Duodenal mucosa (tissue), 2 donors: ENCODE measurements around the gene KDM6A.

ENCODE experiments used
- H3K27ac ChIP-seq: one replicate; pipeline ENCODE4 v1.7.0; 2013; ENCODE audit warnings: low read depth, low read length
- H3K27me3 ChIP-seq, 2 donors: one replicate each; pipeline ENCODE4 v1.7.0; 2013; ENCODE audit warnings: low read length in 2 of 2, control low read depth in 1 of 2; ENCODE audit not compliant: insufficient read depth in 2 of 2, control insufficient read depth in 1 of 2
- H3K36me3 ChIP-seq, 2 donors: one replicate each; pipeline ENCODE4 v1.7.0; 2013; ENCODE audit warnings: low read length in 2 of 2, control low read depth in 1 of 2; ENCODE audit not compliant: insufficient read depth in 2 of 2, control insufficient read depth in 1 of 2
- H3K4me1 ChIP-seq, 2 donors: one replicate each; pipeline ENCODE4 v1.7.0; 2013; ENCODE audit warnings: low read length in 2 of 2, control low read depth in 1 of 2; ENCODE audit not compliant: insufficient read depth in 2 of 2, control insufficient read depth in 1 of 2
- H3K4me3 ChIP-seq, 2 donors: one replicate each; pipeline ENCODE4 v1.7.0; 2013; ENCODE audit warnings: low read length in 2 of 2, low read depth in 1 of 2
- H3K9ac ChIP-seq, 2 donors: one replicate each; pipeline ENCODE4 v1.7.0; 2013; ENCODE audit warnings: low read length in 2 of 2, low read depth in 1 of 2
- H3K9me3 ChIP-seq, 2 donors: one replicate each; pipeline ENCODE4 v1.7.0; 2013; ENCODE audit warnings: low read length in 2 of 2, control low read depth in 1 of 2; ENCODE audit not compliant: control insufficient read depth in 1 of 2

Gene KDM6A

DNA sequence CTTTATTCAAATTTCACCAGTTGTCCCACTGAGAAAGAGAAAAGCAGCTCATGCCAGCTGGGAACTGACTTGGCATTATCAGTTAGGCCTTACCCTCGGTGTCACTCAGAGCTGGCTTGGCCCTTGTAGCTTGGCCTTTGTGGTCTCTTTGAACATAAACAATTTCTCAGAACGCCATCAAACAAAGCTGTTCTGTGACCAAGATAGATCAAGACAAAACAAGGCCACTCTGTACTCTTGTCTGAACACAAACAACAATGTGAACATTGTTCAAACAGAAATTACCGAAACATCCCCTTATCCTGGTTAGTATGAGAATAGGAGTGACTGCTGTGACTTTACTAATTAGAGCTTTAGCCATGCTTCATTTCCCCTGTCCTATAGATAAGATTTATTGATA is 270.5 kb downstream of the KDM6A start:
- no peaks in the 10 kb centered on the region for H3K27me3 ChIP-seq
- no peak overlapping the region for H3K9ac ChIP-seq
- H3K27ac ChIP-seq, result no peak overlapping the region
- no peaks in the 10 kb centered on the region for H3K9me3 ChIP-seq
- H3K4me3 ChIP-seq, result no peak overlapping the region
- H3K4me1 ChIP-seq, result no peaks in the 10 kb centered on the region
- H3K36me3 ChIP-seq, result no peaks in the 10 kb centered on the region

DNA sequence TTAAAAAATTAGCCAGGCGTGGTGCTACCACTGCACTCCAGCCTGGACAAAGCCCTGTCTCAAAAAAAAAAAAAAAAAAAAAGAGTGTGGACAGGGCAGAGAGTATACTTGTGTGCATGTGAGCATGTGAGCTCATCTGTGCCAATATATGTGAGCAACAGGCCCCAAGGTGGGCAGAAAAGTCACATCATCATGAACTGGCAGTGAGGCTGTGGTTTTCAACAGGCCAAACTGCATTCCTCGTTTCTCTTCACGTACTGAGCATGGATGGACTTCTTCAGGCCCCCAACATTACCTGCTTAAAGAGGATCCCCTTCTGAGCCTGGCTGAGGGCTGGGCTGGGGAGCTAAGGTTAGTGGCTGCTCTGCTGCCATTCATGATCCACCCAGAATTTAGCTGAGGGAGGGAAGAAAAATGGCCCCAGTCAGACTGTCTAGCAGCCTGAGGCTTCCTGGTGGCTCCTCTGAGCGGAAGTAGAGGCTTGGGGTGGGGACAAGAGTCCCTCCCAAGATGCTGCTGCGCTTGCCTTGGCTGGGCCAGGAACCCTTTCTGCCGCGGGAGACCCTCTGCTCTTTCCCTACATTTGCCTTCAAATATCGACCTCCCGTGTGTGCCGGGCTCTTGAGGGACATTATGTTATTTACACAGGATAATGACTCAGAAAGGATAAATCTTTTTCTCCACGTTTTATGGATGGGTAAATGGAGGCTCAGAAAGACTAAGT is 272.7 kb downstream of the KDM6A start:
- H3K9ac ChIP-seq, result no peak overlapping the region
- no peak overlapping the region for H3K27ac ChIP-seq
- no peaks in the 10 kb centered on the region for H3K4me1 ChIP-seq
- H3K4me3 ChIP-seq, result no peak overlapping the region
- no peaks in the 10 kb centered on the region for H3K36me3 ChIP-seq
- no peaks in the 10 kb centered on the region for H3K27me3 ChIP-seq
- no peaks in the 10 kb centered on the region for H3K9me3 ChIP-seq

DNA sequence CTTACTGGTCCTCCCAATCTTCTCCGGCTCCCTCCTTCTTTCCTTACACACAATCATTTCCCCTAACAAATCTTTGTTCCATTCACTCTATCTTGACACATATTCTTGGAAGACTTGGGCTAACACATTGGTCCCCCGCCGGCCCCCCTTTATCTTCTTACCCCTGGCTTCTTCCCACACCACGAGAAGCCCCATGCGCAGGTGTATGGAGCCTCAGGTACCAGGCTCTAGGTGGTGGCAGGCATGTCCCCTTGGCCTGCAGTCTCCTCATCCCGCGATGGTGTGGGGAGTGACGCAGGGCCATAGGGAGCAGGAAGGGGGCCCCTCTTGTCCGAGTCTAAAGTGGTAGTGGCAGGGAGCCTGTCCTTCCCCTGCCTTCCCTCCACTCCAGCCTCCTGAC is 277.8 kb downstream of the KDM6A start:
- H3K9me3 ChIP-seq, result no peaks in the 10 kb centered on the region

DNA sequence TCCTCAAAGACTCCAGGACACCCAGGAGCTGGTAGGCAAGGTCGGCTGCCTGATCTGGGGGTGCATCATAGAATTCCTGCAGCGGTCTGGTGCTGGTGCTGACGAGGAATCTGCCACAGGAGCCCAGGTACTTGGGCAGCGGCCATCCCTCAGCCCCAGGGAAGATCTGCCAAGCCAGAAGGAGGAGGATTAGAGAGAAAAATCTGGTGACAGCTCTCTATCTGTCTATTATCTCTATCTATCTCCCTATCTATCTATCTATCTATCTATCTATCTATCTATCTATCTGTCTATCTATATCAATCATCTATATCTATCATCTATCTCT is 281.0 kb downstream of the KDM6A start:
- H3K4me1 ChIP-seq, result no peaks in the 10 kb centered on the region

More for the DNA sequence above, 277.8 kb downstream of the KDM6A start:
- no peaks in the 10 kb centered on the region for H3K4me1 ChIP-seq
- no peak overlapping the region for H3K9ac ChIP-seq
- no peaks in the 10 kb centered on the region for H3K27me3 ChIP-seq
- H3K4me3 ChIP-seq, result no peak overlapping the region
- no peak overlapping the region for H3K27ac ChIP-seq
- no peaks in the 10 kb centered on the region for H3K36me3 ChIP-seq

DNA sequence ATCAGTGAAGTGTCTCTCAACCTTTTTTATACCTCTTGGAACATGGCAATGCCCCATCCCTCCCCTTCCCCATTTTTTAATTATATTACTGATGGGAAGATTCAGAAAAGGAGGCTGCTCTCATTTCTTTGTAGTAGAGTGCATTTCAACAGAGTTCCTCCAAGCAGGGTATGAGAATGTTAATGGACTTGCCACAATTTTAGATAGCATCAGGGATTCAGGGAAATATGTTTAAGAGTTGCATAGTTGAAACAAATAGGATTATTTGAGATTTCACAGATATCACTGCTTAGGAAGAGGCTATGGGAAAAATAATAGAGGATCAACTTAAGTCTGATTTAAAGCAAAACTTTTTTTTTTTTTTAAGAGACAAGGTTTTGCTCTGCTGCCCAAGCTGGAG is 281.5 kb downstream of the KDM6A start:
- H3K27ac ChIP-seq, result no peak overlapping the region
- no peaks in the 10 kb centered on the region for H3K4me1 ChIP-seq
- H3K27me3 ChIP-seq, result no peaks in the 10 kb centered on the region
- no peak overlapping the region for H3K9ac ChIP-seq
- no peaks in the 10 kb centered on the region for H3K9me3 ChIP-seq
- no peaks in the 10 kb centered on the region for H3K36me3 ChIP-seq
- no peak overlapping the region for H3K4me3 ChIP-seq

More for the DNA sequence above, 281.0 kb downstream of the KDM6A start:
- H3K36me3 ChIP-seq, result no peaks in the 10 kb centered on the region
- H3K9ac ChIP-seq, result no peak overlapping the region
- no peak overlapping the region for H3K4me3 ChIP-seq
- H3K27ac ChIP-seq, result no peak overlapping the region
- no peaks in the 10 kb centered on the region for H3K27me3 ChIP-seq
- H3K9me3 ChIP-seq, result no peaks in the 10 kb centered on the region

DNA sequence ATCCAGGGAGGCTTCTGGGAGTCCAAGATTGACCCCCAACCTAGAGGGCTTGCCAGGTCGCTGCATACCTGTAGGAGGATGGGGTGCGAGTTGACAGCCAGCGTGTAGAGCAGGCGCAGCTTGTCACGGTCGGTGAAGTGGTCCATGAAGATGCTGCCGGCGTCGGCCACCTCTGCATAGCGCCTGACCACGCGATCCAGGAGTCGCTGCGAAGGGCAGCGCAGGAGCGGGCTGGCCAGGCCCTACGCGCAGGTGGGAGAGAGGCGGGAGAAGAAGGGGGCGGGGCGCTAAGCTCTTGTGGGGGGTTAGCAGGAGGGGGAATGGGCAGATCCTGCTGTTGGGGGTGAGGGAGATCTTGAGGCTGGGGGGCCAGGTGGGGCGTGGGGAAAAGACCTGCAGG is 284.7 kb downstream of the KDM6A start:
- H3K27ac ChIP-seq, result no peak overlapping the region
- no peak overlapping the region for H3K4me3 ChIP-seq
- H3K36me3 ChIP-seq, result no peaks in the 10 kb centered on the region
- no peaks in the 10 kb centered on the region for H3K27me3 ChIP-seq
- no peaks in the 10 kb centered on the region for H3K4me1 ChIP-seq
- H3K9me3 ChIP-seq, result no peaks in the 10 kb centered on the region
- no peak overlapping the region for H3K9ac ChIP-seq
